ENCODE measurements around the gene FOXN3. TPM values are rescaled to one million over a fixed set of nuclear protein-coding genes. Genes with fewer than 3 reads are reported as not detected.

Gene FOXN3
- total RNA-seq, 2 donors from 2014 or later = 141 to 150 TPM

GRCh38 chr14:89343356-89343755 lies 73.7 kb downstream of the FOXN3 start:
- Histone ChIP-seq H3K4me3 (no peak overlapping the region), H3K27me3 (replicated peaks; ENCODE audit: insufficient read depth) (no peaks in the 10 kb centered on the region), H3K9me3 (no peaks in the 10 kb centered on the region), H3K36me3 (no peaks in the 10 kb centered on the region), H3K4me1 (ENCODE audit: control insufficient read depth in 1 of 2, low read depth in 2 of 2) (peaks cover 11 to 44% of the 10 kb centered on the region in 2 donors), H3K27ac (no peak overlapping the region)
- ATAC-seq (ENCODE audit: insufficient number of reproducible peaks, low FRiP score, low read depth) (no peak), DNase-seq (ENCODE audit: low spot score) (no peak)
- TF ChIP-seq CTCF (IDR thresholded peaks at IDR 0.05) = no peak

- ATAC-seq (ENCODE audit: insufficient number of reproducible peaks, low FRiP score, low read depth) (no peak), DNase-seq (ENCODE audit: low spot score) (no peak)
- H3K27me3 ChIP-seq (replicated peaks; ENCODE audit: insufficient read depth) = no peaks in the 10 kb centered on the region
- no peak overlapping the region for H3K27ac ChIP-seq
- no peaks in the 10 kb centered on the region for H3K36me3 ChIP-seq
- H3K9me3 ChIP-seq = no peaks in the 10 kb centered on the region
- TF ChIP-seq CTCF (IDR thresholded peaks at IDR 0.05) = no peak
- peaks cover 21 to 57% of the 10 kb centered on the region in 2 donors for H3K4me1 ChIP-seq (ENCODE audit: control insufficient read depth in 1 of 2, low read depth in 2 of 2)
- H3K4me3 ChIP-seq = no peak overlapping the region
These were observed 75.0 kb downstream of the FOXN3 start for GRCh38 chr14:89342049-89342448.

GRCh38 chr14:89340200-89341181 lies 76.5 kb downstream of the FOXN3 start:
- TF ChIP-seq CTCF (IDR thresholded peaks at IDR 0.05) = no peak
- peaks cover 23 to 61% of the 10 kb centered on the region in 2 donors for H3K4me1 ChIP-seq (ENCODE audit: control insufficient read depth in 1 of 2, low read depth in 2 of 2)
- H3K4me3 ChIP-seq = no peak overlapping the region
- H3K9me3 ChIP-seq = no peaks in the 10 kb centered on the region
- H3K27me3 ChIP-seq (replicated peaks; ENCODE audit: insufficient read depth) = no peaks in the 10 kb centered on the region
- no peak overlapping the region for H3K27ac ChIP-seq
- no peaks in the 10 kb centered on the region for H3K36me3 ChIP-seq
- ATAC-seq (ENCODE audit: insufficient number of reproducible peaks, low FRiP score, low read depth) (no peak), DNase-seq (ENCODE audit: low spot score) (no peak)

GRCh38 chr14:89339579-89339978 lies 77.5 kb downstream of the FOXN3 start:
- no peak for TF ChIP-seq CTCF (IDR thresholded peaks at IDR 0.05)
- no peak overlapping the region for H3K27ac ChIP-seq
- ATAC-seq (ENCODE audit: insufficient number of reproducible peaks, low FRiP score, low read depth) = no peak
- no peaks in the 10 kb centered on the region for H3K9me3 ChIP-seq
- H3K36me3 ChIP-seq = no peaks in the 10 kb centered on the region
- H3K4me1 ChIP-seq (ENCODE audit: control insufficient read depth in 1 of 2, low read depth in 2 of 2) = peaks cover 23 to 52% of the 10 kb centered on the region in 2 donors
- no peak for DNase-seq (ENCODE audit: low spot score)
- H3K4me3 ChIP-seq = no peak overlapping the region
- no peaks in the 10 kb centered on the region for H3K27me3 ChIP-seq (replicated peaks; ENCODE audit: insufficient read depth)

GRCh38 chr14:89339158-89339557 lies 77.9 kb downstream of the FOXN3 start:
- Histone ChIP-seq H3K27me3 (replicated peaks; ENCODE audit: insufficient read depth) (no peaks in the 10 kb centered on the region), H3K27ac (peak overlapping the region in 1 of 2 donors; percentile 24), H3K4me3 (no peak overlapping the region), H3K36me3 (no peaks in the 10 kb centered on the region), H3K4me1 (ENCODE audit: control insufficient read depth in 1 of 2, low read depth in 2 of 2) (peaks cover 23 to 48% of the 10 kb centered on the region in 2 donors), H3K9me3 (no peaks in the 10 kb centered on the region)
- ATAC-seq (ENCODE audit: insufficient number of reproducible peaks, low FRiP score, low read depth) = no peak
- TF ChIP-seq CTCF (IDR thresholded peaks at IDR 0.05) = no peak
- no peak for DNase-seq (ENCODE audit: low spot score)
